Measurements from ENCODE around the gene DDX20.

DNA sequence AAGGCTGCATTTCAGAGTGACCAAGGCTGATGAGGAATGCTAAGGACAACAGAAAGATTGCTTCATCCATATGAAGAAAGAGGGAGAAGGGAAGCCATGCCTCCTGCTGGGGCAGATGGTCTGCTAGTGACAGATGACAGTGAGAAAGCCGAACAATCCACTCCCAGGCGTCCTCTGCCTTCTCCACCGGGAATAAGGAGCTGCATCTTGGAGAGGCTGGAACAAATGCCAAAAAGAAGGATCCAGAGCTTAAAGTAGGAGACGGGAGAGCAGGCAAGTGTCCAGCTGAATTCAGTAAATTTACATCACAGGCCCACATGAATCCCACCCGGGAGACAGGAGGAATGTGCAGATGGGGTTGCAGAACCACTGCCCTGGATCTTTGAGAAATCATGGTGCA is 33.4 kb downstream of the DDX20 start:
- TF ChIP-seq CTCF (IDR thresholded peaks at IDR 0.05) (no peak), POLR2A (IDR thresholded peaks at IDR 0.05) (no peak)
